ENCODE measurements around the gene EVI5L.
A peak's percentile ranks its signal among the peaks of the same experiment; 100 is the strongest.

Gene EVI5L

DNA sequence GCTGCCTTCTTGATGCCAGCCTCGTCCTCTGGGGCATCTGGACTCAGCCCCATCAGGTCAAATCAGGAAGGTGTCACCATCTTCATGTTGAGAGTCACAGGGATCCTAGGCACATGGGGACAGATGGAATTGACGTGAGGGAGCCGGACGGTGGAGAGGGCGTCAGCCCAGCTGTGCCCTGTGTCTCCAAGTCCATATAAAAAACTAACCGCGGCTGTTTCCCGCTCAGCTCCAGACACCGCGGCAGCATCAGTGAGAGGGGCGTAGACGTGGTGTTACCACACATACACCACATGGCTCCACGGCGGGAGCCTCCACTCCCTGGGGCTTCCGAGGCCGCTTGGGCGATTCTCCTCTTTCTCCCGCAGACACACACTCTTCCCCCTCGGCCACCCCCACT lies 49.8 kb downstream of the EVI5L start:
- no peak for DNase-seq (ENCODE audit: low spot score)
- CTCF ChIA-PET, result no interaction called here
- TF ChIP-seq, protein P1, sequence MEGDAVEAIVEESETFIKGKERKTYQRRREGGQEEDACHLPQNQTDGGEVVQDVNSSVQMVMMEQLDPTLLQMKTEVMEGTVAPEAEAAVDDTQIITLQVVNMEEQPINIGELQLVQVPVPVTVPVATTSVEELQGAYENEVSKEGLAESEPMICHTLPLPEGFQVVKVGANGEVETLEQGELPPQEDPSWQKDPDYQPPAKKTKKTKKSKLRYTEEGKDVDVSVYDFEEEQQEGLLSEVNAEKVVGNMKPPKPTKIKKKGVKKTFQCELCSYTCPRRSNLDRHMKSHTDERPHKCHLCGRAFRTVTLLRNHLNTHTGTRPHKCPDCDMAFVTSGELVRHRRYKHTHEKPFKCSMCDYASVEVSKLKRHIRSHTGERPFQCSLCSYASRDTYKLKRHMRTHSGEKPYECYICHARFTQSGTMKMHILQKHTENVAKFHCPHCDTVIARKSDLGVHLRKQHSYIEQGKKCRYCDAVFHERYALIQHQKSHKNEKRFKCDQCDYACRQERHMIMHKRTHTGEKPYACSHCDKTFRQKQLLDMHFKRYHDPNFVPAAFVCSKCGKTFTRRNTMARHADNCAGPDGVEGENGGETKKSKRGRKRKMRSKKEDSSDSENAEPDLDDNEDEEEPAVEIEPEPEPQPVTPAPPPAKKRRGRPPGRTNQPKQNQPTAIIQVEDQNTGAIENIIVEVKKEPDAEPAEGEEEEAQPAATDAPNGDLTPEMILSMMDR (conservative IDR thresholded peaks at IDR 0.05; ENCODE audit: low read depth), result no peak

GRCh38 chr19:7881910-7882309 lies 51.9 kb downstream of the EVI5L start:
- H3K27ac ChIP-seq, result no peak overlapping the region
- TF ChIP-seq, protein P1 (conservative IDR thresholded peaks at IDR 0.05; ENCODE audit: low read depth), result no peak
- DNase-seq (ENCODE audit: low spot score), result no peak
- ChIA-PET POLR2A (ENCODE audit: low non-redundant PET) (no interaction called here), CTCF (no interaction called here)

More for the DNA sequence above, 49.8 kb downstream of the EVI5L start:
- POLR2A ChIA-PET (ENCODE audit: low non-redundant PET), result interaction anchor here (1.6 kb wide), 1 partner anchor 9 kb away, joined by 5 read pairs; the partner anchor contains the start of gene LRRC8E
- no peak overlapping the region for H3K27ac ChIP-seq

DNA sequence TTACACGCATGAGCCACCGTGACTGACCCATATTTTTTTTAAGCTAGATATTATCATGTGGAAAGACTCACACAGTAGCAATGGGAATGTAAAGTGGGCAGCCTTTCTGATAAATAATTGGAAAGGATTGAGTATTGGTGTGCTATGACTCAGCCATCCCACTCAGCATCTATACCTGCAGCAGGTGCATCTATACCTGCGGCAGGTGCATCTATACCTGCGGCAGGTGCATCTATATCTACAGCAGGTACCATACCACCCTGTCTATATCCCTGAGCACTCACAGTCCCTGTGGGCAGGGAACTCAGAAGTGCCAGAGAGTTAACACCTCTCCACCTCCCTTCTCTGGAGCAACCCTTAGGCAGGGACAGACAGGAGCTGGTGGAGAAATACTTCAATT lies 53.1 kb downstream of the EVI5L start:
- TF ChIP-seq, protein P1 (conservative IDR thresholded peaks at IDR 0.05; ENCODE audit: low read depth), result no peak
- H3K27ac ChIP-seq, result 0 out of 2 replicates have a peak overlapping the region, but pooled peaks have one; percentile 19
- ChIA-PET CTCF (interaction anchor here (1.0 kb wide), 1 partner anchor 15 kb away, joined by 5 read pairs; no protein-coding TSS in a partner anchor), POLR2A (ENCODE audit: low non-redundant PET) (no interaction called here)
- no peak for DNase-seq (ENCODE audit: low spot score)

- ChIA-PET CTCF (no interaction called here), POLR2A (ENCODE audit: low non-redundant PET) (interaction anchor here (0.6 kb wide), 1 partner anchor 8 kb away, joined by 3 read pairs; no protein-coding TSS in a partner anchor)
- 0 out of 2 replicates have a peak overlapping the region, but pooled peaks have one; percentile 19 for H3K27ac ChIP-seq
- DNase-seq (ENCODE audit: low spot score), result no peak
- TF ChIP-seq, protein P1 (conservative IDR thresholded peaks at IDR 0.05; ENCODE audit: low read depth), result no peak
Observed at GRCh38 chr19:7883796-7884570, 54.0 kb downstream of the EVI5L start.

- no peak overlapping the region for H3K27ac ChIP-seq
- no peak for DNase-seq (ENCODE audit: low spot score)
- TF ChIP-seq, protein P1 (conservative IDR thresholded peaks at IDR 0.05; ENCODE audit: low read depth), result no peak
- ChIA-PET CTCF (no interaction called here), POLR2A (ENCODE audit: low non-redundant PET) (no interaction called here)
Observed at GRCh38 chr19:7885818-7886217, 55.8 kb downstream of the EVI5L start.

DNA sequence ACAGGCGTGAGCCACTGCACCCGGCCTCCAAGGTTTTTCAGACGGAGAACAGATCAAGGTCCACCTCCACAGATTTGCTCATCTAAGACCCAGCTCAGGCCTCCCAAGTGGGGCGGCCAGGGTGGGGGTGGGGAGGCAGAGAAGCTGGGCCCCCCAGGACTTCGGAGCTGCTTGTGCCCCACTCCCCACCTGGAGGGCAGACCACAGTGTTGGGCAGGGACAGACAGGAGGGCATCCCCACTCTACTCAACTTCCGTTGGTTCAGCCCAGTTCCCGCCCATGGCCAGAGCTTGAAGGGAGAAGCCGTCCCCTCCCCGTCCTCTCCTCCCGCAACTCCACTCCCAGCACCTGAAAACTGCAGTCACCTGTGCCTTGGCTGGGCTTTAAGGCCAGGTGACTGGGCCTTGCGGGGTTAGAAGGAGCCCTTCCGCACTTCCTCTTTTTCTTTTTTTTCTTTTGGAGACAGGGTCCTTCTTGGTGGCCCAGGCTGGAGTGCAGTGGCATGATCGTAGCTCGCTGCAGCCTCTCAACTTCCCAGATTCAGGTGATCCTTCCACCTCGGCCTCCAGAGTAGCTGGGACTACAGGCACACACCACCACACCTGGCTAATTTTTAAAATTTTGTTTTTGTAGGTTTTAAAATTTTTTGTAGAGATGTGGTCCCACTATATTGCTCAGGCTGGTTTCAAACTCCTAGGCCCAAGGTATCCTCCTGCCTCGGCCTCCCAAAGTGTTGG lies 57.6 kb downstream of the EVI5L start:
- CTCF ChIA-PET, result interaction anchor here (0.6 to 0.7 kb wide), 3 partner anchors 11 to 16 kb away, joined by 3 to 6 read pairs (median 6); partner anchors contain the start of gene MAP2K7
- TF ChIP-seq, protein P1 (conservative IDR thresholded peaks at IDR 0.05; ENCODE audit: low read depth), result no peak
- H3K27ac ChIP-seq, result peak overlapping the region; percentile 63
- DNase-seq (ENCODE audit: low spot score), result no peak
- POLR2A ChIA-PET (ENCODE audit: low non-redundant PET), result interaction anchor here (0.6 to 1.4 kb wide), 4 partner anchors 8 to 33 kb away, joined by 3 to 6 read pairs (median 4); no protein-coding TSS in a partner anchor

Measured in RWPE1 (cell line).